Neural crest cell (in vitro differentiated cells): ENCODE measurements around the gene SMOC2. TPM values are rescaled to one million over a fixed set of nuclear protein-coding genes. Genes with fewer than 3 reads are reported as not detected.

Experiments used
- DNase-seq: peaks from one replicate; pipeline ENCODE4 v3.0.0; 2021; ENCODE audit warnings: low read depth, mixed read lengths, low spot score
- H3K27ac Mint-ChIP-seq: one replicate; pipeline ENCODE4 v1.8.0; 2021; ENCODE audit warnings: mild to moderate bottlenecking, mixed read lengths; ENCODE audit not compliant: unreplicated experiment
- H3K27me3 Mint-ChIP-seq: 2 replicates; pipeline ENCODE4 v1.8.0; 2021; ENCODE audit warnings: low read depth, mild to moderate bottlenecking, mixed read lengths
- H3K36me3 Mint-ChIP-seq: 2 replicates; pipeline ENCODE4 v1.8.0; 2021; ENCODE audit warnings: low read depth, mild to moderate bottlenecking, mixed read lengths
- H3K4me1 Mint-ChIP-seq: 2 replicates; pipeline ENCODE4 v1.8.0; 2021; ENCODE audit warnings: mixed read lengths
- H3K4me3 Mint-ChIP-seq: one replicate; pipeline ENCODE4 v1.8.0; 2021; ENCODE audit warnings: mild to moderate bottlenecking, mixed read lengths
- H3K9me3 Mint-ChIP-seq: 2 replicates; pipeline ENCODE4 v1.8.0; 2021; ENCODE audit warnings: mixed read lengths
- total RNA-seq: library from RNA; stranded (reverse); gene quantifications from 2 replicates; pipeline ENCODE4 v1.2.1, GENCODE V29; 2021
- TF ChIP-seq, protein P1 (sequence below): fragments of 200-600 bp; sonication (generic); conservative IDR thresholded peaks from 2 replicates; pipeline ENCODE4 v1.5.0; 2021; ENCODE audit warnings: antibody characterized with exemption, mild to moderate bottlenecking

Gene SMOC2
- total RNA-seq, 1 donor from 2014 or later: 0.23 TPM

DNA sequence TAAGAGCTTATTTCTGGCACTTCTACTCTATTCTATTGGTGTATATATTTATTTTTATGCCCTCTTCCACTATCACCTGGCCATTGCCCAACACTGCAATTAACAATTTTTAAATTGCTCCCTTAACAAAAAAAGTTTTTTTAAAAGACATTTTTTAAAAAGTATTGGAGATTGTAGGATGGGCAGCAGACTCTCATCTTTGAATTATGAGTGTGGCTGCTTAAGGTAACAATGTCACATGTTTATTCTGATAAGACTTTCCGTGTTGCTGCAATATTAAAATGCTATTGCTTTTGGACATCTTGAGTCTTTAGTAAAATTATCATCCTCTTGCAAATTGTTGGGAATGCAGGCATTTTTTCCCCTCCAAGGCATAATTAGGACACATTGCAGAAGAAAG, 31.4 kb downstream of the SMOC2 start:
- Mint-ChIP-seq H3K4me1 (no peaks in the 10 kb centered on the region), H3K36me3 (no peaks in the 10 kb centered on the region), H3K9me3 (no peaks in the 10 kb centered on the region), H3K4me3 (no peak overlapping the region), H3K27ac (no peak overlapping the region), H3K27me3 (peaks cover 5% of the 10 kb centered on the region)
- DNase-seq: no peak
- TF ChIP-seq, protein P1, sequence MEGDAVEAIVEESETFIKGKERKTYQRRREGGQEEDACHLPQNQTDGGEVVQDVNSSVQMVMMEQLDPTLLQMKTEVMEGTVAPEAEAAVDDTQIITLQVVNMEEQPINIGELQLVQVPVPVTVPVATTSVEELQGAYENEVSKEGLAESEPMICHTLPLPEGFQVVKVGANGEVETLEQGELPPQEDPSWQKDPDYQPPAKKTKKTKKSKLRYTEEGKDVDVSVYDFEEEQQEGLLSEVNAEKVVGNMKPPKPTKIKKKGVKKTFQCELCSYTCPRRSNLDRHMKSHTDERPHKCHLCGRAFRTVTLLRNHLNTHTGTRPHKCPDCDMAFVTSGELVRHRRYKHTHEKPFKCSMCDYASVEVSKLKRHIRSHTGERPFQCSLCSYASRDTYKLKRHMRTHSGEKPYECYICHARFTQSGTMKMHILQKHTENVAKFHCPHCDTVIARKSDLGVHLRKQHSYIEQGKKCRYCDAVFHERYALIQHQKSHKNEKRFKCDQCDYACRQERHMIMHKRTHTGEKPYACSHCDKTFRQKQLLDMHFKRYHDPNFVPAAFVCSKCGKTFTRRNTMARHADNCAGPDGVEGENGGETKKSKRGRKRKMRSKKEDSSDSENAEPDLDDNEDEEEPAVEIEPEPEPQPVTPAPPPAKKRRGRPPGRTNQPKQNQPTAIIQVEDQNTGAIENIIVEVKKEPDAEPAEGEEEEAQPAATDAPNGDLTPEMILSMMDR: no peak

GRCh38 chr6:168473197-168473596, 32.2 kb downstream of the SMOC2 start:
- TF ChIP-seq, protein P1: no peak
- H3K4me3 Mint-ChIP-seq: no peak overlapping the region
- peaks cover 3% of the 10 kb centered on the region for H3K9me3 Mint-ChIP-seq
- H3K27ac Mint-ChIP-seq: no peak overlapping the region
- H3K27me3 Mint-ChIP-seq: peaks cover 8% of the 10 kb centered on the region
- no peaks in the 10 kb centered on the region for H3K4me1 Mint-ChIP-seq
- H3K36me3 Mint-ChIP-seq: no peaks in the 10 kb centered on the region
- no peak for DNase-seq

DNA sequence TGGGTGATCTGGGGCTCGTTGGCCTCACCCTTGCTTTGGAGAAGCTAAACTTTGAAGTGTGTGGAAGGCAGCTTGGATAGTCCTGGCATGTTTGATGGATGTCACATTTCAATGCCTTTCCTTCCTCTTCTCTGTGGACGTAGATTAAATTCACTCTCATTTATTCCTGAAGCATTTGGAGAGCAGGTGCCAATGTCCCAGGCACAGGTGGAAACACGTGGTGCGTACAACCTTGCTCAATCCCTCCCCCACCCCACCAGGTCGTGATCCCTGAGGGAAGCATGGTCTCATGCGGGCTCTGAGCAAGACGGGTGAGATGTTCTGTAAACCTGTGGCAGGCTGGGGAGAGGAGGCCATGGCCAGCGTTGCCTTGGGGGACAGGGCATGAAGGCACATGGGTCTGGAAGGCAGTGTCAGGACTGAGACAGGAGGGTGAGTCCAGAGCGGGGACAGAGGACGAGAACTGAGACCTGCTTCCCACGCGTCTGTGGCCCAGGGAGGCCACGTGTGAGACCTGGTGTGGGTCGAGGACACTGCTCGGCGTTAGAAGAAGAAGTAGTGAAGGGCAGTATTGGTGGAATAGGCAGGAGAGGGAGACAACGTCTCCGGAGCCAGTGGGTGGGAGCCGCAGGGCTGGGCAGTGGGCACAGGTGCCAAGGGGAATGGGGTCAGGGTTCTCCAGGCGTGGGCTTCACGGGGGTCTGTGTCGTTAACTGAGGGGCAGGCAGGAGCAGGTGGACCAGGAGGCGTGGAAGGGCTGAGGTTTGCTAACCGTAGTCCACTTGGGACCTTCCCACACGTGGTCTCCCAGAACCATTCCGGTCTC, 34.4 kb downstream of the SMOC2 start:
- no peak overlapping the region for H3K27ac Mint-ChIP-seq
- H3K27me3 Mint-ChIP-seq: peaks cover 8% of the 10 kb centered on the region
- H3K36me3 Mint-ChIP-seq: no peaks in the 10 kb centered on the region
- TF ChIP-seq, protein P1: no peak
- no peak for DNase-seq
- peaks cover 8% of the 10 kb centered on the region for H3K9me3 Mint-ChIP-seq
- H3K4me1 Mint-ChIP-seq: no peaks in the 10 kb centered on the region
- H3K4me3 Mint-ChIP-seq: no peak overlapping the region

- no peak for DNase-seq
- H3K27me3 Mint-ChIP-seq: peaks cover 3% of the 10 kb centered on the region
- TF ChIP-seq, protein P1: no peak
- peaks cover 11% of the 10 kb centered on the region for H3K9me3 Mint-ChIP-seq
- H3K27ac Mint-ChIP-seq: no peak overlapping the region
- no peak overlapping the region for H3K4me3 Mint-ChIP-seq
- no peaks in the 10 kb centered on the region for H3K4me1 Mint-ChIP-seq
- H3K36me3 Mint-ChIP-seq: peaks cover 3% of the 10 kb centered on the region
Observed at GRCh38 chr6:168479421-168479820, 38.4 kb downstream of the SMOC2 start.

GRCh38 chr6:168480481-168480880, 39.5 kb downstream of the SMOC2 start:
- Mint-ChIP-seq H3K4me3 (no peak overlapping the region), H3K9me3 (peaks cover 11% of the 10 kb centered on the region), H3K27ac (no peak overlapping the region), H3K27me3 (peaks cover 6% of the 10 kb centered on the region), H3K36me3 (peaks cover 3% of the 10 kb centered on the region), H3K4me1 (no peaks in the 10 kb centered on the region)
- TF ChIP-seq, protein P1: no peak
- DNase-seq: no peak
